Pancreas (tissue), 10 donors: ENCODE data around the gene MRPL27. TPM values are rescaled to one million over a fixed set of nuclear protein-coding genes. Genes with fewer than 3 reads are reported as not detected.

Experiments used
- ATAC-seq, 4 donors: fragments of 200-7000 bp; cut with Tn5 transposase; one replicate each; pipeline versions ENCODE4 v1.8.0 to v1.9.1; 2020; ENCODE audit warnings: mild to moderate bottlenecking in 4 of 4, moderate library complexity in 4 of 4
- DNase-seq, 6 donors: peaks; one replicate each; pipeline ENCODE4 v3.0.0-alpha.2; 2020
- FAIRE-seq: peaks from 2 replicates; lab custom pipeline; 2012; peaks lifted over from hg19 to GRCh38; lab: Jason Lieb, UNC
- H3K27ac ChIP-seq, 4 donors: fragments of 200-600 bp; sonication (generic); 1 replicate in 3 of 4; 2 replicates in 1 of 4; pipeline versions ENCODE4 v1.5.0 to v1.8.0; 2020
- H3K27me3 ChIP-seq, 4 donors: fragments of 200-600 bp; one replicate each; pipeline ENCODE4 v1.8.0; 2021
- H3K36me3 ChIP-seq, 3 donors: fragments of 200-600 bp; sonication (generic) in 1 of 3; one replicate each; pipeline versions ENCODE4 v1.5.0 to v1.8.0; 2020 to 2021
- H3K4me1 ChIP-seq, 3 donors: fragments of 200-600 bp; one replicate each; pipeline ENCODE4 v1.8.0; 2021
- H3K4me3 ChIP-seq, 4 donors: fragments of 200-600 bp; sonication (generic) in 2 of 4; one replicate each; pipeline versions ENCODE4 v1.5.0 to v1.8.0; 2020 to 2021
- H3K9me3 ChIP-seq, 4 donors: fragments of 200-600 bp; one replicate each; pipeline ENCODE4 v1.8.0; 2021
- CTCF ChIP-seq, 4 donors: fragments of 200-600 bp; sonication (generic) in 3 of 4; IDR thresholded peaks; one replicate each; pipeline versions ENCODE4 v1.5.0 to v1.8.0; 2021; ENCODE audit warnings: antibody characterized with exemption in 4 of 4
- WGBS, 2 donors: extraction: QIAGEN DNeasy Blood & Tissue Kit; methylation state at CpG; one replicate each; pipeline ENCODE4 v1.1.7; 2013; 5-methylcytosine and 5-hydroxymethylcytosine counted together
- intact Hi-C, 3 donors: fragments of 100-400 bp; cut with DNase I; formaldehyde crosslinking; loops; one replicate each; pipeline versions ENCODE4 v1.11.1 to v1.14.2; 2022
- polyA plus RNA-seq, 2 donors: library from polyadenylated mRNA; stranded (reverse); fragments of 200-250 nt; gene quantifications; one replicate each; pipeline ENCODE4 v1.2.3, GENCODE V29; 2013
- total RNA-seq, 6 donors: library from RNA; stranded (reverse); fragmentation: NEBNext Ultra II Directional in 4 of 6; extraction: Animal tissue kit (Norgen Biotek cat#: 25700) in 4 of 6; gene quantifications; one replicate each; pipeline versions ENCODE4 v1.2.1 to v1.2.4, GENCODE V29; 2021 to 2023
- donor health status: healthy with polysubstance abuse.
- donor health status: DM: no; HTN: no; CAD: no; lungs with moderate emphysema.
- donor health status: DM: no; HTN: no; CAD: no.
- donor health status: control.
- donor health status: control.
- donor health status: Bipolar disorder and iron deficiency.
- donor health status: DM: yes; HTN: yes; CAD: no.
- donor health status: DM: no; HTN: no; CAD: no.
- donor health status: DM: no; HTN: no; CAD: no.
- donor health status: DM: yes; HTN: yes; CAD: no.

Gene MRPL27
- total and polyA plus RNA-seq, 8 donors = 19.6 to 89.0 (median 27.2) TPM

- no peaks in the 10 kb centered on the region for H3K27me3 ChIP-seq
- no peaks in the 10 kb centered on the region for H3K36me3 ChIP-seq
- intact Hi-C loops = no loop called here
- TF ChIP-seq CTCF (IDR thresholded peaks at IDR 0.05) = no peak
- no peak overlapping the region for H3K4me3 ChIP-seq
- FAIRE-seq (no peak), ATAC-seq (no peak), DNase-seq (peak in 1 of 6 donors; percentile 35)
- no peaks in the 10 kb centered on the region for H3K4me1 ChIP-seq
- 42 to 51% methylated on average over 4 of the region's 4 CpGs for WGBS, 2 donors
- H3K9me3 ChIP-seq = no peaks in the 10 kb centered on the region
- H3K27ac ChIP-seq = no peak overlapping the region
These were observed 47.1 kb downstream of the MRPL27 start for GRCh38 chr17:50325906-50326305.

- Histone ChIP-seq H3K4me3 (no peak overlapping the region), H3K4me1 (no peaks in the 10 kb centered on the region), H3K27me3 (no peaks in the 10 kb centered on the region), H3K27ac (no peak overlapping the region), H3K9me3 (no peaks in the 10 kb centered on the region), H3K36me3 (no peaks in the 10 kb centered on the region)
- WGBS, 2 donors = 61 to 76% methylated on average over 5 of the region's 5 CpGs
- FAIRE-seq (no peak), ATAC-seq (no peak), DNase-seq (no peak)
- intact Hi-C loops = no loop called here
- no peak for TF ChIP-seq CTCF (IDR thresholded peaks at IDR 0.05)
These were observed 49.9 kb downstream of the MRPL27 start for GRCh38 chr17:50323060-50323459.

- 74 to 80% methylated on average over 7 of the region's 7 CpGs for WGBS, 2 donors
- Histone ChIP-seq H3K27me3 (no peaks in the 10 kb centered on the region), H3K27ac (no peak overlapping the region), H3K36me3 (no peaks in the 10 kb centered on the region), H3K4me1 (no peaks in the 10 kb centered on the region), H3K9me3 (no peaks in the 10 kb centered on the region), H3K4me3 (no peak overlapping the region)
- TF ChIP-seq CTCF (IDR thresholded peaks at IDR 0.05) = no peak
- intact Hi-C loops = no loop called here
- ATAC-seq = no peak
- DNase-seq = no peak
- no peak for FAIRE-seq
These were observed 50.7 kb downstream of the MRPL27 start for GRCh38 chr17:50322271-50322670.

GRCh38 chr17:50319306-50320004 is 53.5 kb downstream of the MRPL27 start:
- no peak for TF ChIP-seq CTCF (IDR thresholded peaks at IDR 0.05)
- no peaks in the 10 kb centered on the region for H3K4me1 ChIP-seq
- no peaks in the 10 kb centered on the region for H3K36me3 ChIP-seq
- H3K9me3 ChIP-seq = no peaks in the 10 kb centered on the region
- ATAC-seq (no peak), DNase-seq (peak in 1 of 6 donors; percentile 3), FAIRE-seq (no peak)
- no peak overlapping the region for H3K4me3 ChIP-seq
- H3K27me3 ChIP-seq = no peaks in the 10 kb centered on the region
- intact Hi-C loops = no loop called here
- WGBS, 2 donors = 80 to 84% methylated on average over 12 of the region's 12 CpGs
- H3K27ac ChIP-seq = no peak overlapping the region

GRCh38 chr17:50318501-50319285 is 54.3 kb downstream of the MRPL27 start:
- no peaks in the 10 kb centered on the region for H3K4me1 ChIP-seq
- FAIRE-seq = no peak
- no peaks in the 10 kb centered on the region for H3K9me3 ChIP-seq
- no peak overlapping the region for H3K4me3 ChIP-seq
- no peak overlapping the region for H3K27ac ChIP-seq
- 66% methylated on average over 10 of the region's 10 CpGs for WGBS, 2 donors
- H3K27me3 ChIP-seq = no peaks in the 10 kb centered on the region
- intact Hi-C loops = no loop called here
- TF ChIP-seq CTCF (IDR thresholded peaks at IDR 0.05) = no peak
- H3K36me3 ChIP-seq = no peaks in the 10 kb centered on the region
- DNase-seq = peak in 1 of 6 donors; percentile 24
- no peak for ATAC-seq
